ENCODE results near the gene RAI14.

GRCh38 chr5:34627794-34628193, 28.3 kb upstream of the RAI14 start:
- TF ChIP-seq CTCF (IDR thresholded peaks at IDR 0.05) (no peak), POLR2A (IDR thresholded peaks at IDR 0.05) (no peak)

Measured in heart left ventricle (tissue), 13 donors.